ENCODE data around the gene CDC73.
"Not testable (repeated sequence)": the region's sequence is repeated elsewhere in the genome, so short reads cannot be mapped to it uniquely, and the experiment has no call there.

CDC73 gene

DNA sequence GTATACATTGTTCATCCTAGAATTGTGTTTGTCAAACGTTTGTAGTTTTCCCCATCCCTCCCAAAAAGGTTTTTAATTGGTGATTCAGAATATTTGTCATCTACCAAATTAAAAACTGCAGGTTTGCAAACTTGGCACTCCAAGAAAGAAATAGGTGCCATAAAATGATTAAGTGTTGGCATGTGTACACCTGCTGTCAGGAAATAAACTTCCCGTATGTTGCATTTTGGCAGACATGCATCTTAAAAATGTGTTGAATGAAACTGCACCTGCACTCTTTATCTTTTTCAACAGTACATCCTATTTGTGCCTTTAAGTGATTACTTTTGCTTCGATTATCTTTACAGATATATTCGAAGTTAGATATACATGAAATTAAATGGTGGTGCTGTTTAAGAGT lies 57.3 kb downstream of the CDC73 start:
- no peak for DNase-seq (ENCODE audit: low read depth in 2 of 3, low spot score in 1 of 3)

DNA sequence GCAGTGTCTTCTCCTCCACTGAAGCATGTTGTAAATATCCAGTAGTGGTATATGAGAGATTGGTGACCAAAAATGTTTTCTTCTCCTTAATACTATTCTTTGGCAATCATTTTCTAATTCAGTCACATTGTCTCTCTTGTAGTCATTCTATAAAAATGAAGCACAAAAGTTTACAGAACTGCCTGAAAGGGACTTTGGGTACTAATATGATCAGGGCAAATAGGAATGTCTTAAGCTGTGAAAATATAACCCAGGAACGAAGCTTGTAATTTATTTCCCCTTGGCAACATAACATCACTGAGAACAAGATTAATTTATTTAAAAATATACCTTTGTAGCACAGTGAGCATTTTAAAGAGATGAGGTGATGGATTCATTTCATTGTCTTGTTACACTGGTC lies 59.7 kb downstream of the CDC73 start:
- DNase-seq (ENCODE audit: low read depth in 2 of 3, low spot score in 1 of 3) = no peak

DNA sequence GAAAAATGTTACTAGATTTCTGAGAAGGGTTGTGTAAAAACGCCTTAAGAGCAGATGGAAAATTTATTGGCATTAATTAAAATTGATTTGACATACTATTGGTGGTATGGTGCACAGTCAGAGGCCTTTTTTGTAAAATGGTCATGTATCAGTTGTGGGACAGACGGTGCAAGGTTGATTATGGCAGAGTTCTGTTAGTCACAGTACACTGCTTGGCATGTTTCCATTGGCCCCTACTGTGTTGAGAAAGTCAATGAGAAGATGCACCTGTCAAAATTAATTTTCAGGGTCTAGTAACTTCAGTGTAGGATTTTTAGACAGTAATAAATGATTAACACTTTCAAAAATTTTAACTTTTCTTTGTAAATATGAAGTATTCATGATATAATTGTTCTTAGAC lies 60.2 kb downstream of the CDC73 start:
- DNase-seq (ENCODE audit: low read depth in 2 of 3, low spot score in 1 of 3) = no peak

- peak in 1 of 3 donors; percentile 37 for DNase-seq (ENCODE audit: low read depth in 2 of 3, low spot score in 1 of 3)
These were observed 61.3 kb downstream of the CDC73 start for GRCh38 chr1:193183019-193183627.

DNA sequence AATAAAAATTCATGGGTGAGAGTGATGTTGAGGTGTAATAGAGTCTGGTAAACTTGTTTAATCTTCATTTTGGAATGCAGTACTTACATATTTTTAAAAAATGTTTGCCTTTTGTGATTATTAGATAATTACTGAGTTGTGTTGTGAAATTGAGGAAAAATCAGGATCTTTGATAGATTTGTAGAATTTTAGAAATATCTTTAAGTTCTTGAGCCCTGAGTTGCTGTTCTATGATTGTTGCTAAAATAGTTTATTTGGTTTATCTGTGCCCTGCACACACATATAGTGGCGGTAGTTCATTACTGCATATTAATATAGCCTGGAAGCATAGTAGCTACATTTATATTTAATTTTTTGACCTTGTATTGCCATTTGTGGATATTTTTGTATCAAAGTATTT lies 62.9 kb downstream of the CDC73 start:
- DNase-seq (ENCODE audit: low read depth in 2 of 3, low spot score in 1 of 3) = no peak

DNA sequence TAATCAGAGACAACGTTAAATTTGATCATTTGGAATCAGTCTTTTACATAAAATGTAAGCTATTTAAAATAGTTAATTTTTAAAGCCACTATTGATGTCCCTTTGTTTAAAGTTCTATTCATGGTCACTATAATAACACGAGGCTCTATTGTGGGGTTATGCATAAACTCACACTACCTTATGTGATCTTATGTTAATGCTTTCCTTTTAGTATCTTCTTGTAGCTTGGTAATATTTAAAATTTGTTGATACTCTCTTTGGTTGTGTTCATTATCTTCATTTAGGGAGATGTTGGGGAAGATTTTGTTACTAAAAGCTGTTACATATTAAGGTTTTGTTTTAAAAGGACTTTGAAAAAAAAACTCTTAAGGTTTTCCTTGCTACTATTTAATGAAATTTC lies 63.4 kb downstream of the CDC73 start:
- DNase-seq (ENCODE audit: low read depth in 2 of 3, low spot score in 1 of 3) = no peak

- DNase-seq (ENCODE audit: low read depth in 2 of 3, low spot score in 1 of 3) = no peak
These were observed 64.3 kb downstream of the CDC73 start, which contains the start of gene B3GALT2 for GRCh38 chr1:193185901-193186731. TSS of gene B3GALT2 (minus strand) at chr1:193186613. CDS start at chr1:193181562, 5,051 bp downstream.

- no peak for DNase-seq (ENCODE audit: low read depth in 2 of 3, low spot score in 1 of 3)
These were observed 65.3 kb downstream of the CDC73 start for GRCh38 chr1:193187114-193187513.

- not testable (repeated sequence) for DNase-seq (ENCODE audit: low read depth in 2 of 3, low spot score in 1 of 3)
These were observed 67.1 kb downstream of the CDC73 start for GRCh38 chr1:193188915-193189314.

- no peak for DNase-seq (ENCODE audit: low read depth in 2 of 3, low spot score in 1 of 3)
These were observed 67.7 kb downstream of the CDC73 start for GRCh38 chr1:193189442-193190095.

DNA sequence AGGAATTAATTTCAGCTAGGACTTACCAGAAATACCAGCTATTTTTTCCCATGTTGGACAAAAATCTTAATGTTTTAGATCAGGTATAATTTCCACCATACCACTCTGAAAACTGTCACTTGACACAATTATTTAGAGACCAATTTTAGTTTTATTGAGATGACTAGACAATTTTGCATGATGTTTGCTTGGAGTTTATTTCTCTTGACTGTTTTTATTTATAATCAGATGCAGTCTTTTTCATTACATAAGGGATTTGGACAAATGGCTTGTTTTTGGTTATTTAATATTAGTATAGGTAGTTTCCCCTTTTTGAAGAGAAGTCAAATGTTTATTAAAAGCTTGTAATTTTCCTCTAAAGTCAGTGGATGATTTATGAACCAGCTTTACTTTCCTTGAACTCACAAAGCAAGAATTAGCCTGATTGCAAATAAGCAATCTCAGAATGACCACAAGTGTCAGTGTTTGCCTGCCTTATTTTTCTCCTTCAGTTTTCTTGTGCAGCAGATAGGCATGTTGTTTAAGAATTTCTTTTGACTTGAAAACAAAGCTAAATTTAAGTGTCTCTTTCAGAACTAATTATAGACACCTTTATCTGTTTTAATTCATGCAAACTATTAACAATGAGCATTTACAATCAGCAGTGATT lies 68.4 kb downstream of the CDC73 start:
- no peak for DNase-seq (ENCODE audit: low read depth in 2 of 3, low spot score in 1 of 3)

DNA sequence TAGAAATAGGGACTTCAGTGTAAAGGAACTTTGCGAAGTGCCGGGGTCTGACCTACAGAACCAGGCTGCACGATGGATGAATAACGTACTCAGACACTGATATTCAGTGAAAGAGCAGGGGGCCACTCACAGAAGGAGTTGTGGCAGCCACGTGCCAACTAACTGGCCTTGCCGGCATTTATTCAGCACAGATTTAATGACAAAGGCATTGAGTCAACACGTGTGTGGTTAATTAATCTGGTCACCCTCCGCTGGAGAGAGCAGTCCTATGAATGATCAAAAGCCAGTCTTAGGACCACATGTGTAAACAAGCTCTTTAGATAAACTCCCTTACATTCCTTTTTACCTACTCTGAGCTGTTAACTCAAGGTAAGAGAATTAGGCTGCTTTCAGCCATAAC lies 70.8 kb downstream of the CDC73 start:
- no peak for DNase-seq (ENCODE audit: low read depth in 2 of 3, low spot score in 1 of 3)

DNA sequence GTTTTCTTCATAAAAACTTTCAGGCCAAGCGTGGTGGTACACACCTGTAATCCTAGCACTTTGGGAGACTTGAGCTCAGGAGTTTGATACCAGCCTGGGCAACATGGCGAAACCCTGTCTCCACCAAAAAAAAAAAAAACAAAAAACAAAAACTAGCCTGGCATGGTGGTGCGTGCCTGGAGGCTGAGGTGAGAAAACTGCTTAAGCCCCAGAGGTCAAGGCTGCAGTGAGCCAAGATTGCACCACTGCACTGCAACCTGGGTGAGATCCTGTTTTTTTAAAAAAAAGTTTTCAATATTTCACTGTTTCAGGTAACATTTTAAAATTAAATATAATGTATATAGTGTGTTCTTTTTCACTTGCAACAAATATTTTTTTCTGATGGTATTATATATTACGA lies 78.1 kb downstream of the CDC73 start:
- no peak for DNase-seq (ENCODE audit: low read depth in 2 of 3, low spot score in 1 of 3)

GRCh38 chr1:193201021-193201420 lies 79.2 kb downstream of the CDC73 start:
- no peak for DNase-seq (ENCODE audit: low read depth in 2 of 3, low spot score in 1 of 3)

GRCh38 chr1:193210996-193211395 lies 89.2 kb downstream of the CDC73 start:
- DNase-seq (ENCODE audit: low read depth in 2 of 3, low spot score in 1 of 3) = no peak

DNA sequence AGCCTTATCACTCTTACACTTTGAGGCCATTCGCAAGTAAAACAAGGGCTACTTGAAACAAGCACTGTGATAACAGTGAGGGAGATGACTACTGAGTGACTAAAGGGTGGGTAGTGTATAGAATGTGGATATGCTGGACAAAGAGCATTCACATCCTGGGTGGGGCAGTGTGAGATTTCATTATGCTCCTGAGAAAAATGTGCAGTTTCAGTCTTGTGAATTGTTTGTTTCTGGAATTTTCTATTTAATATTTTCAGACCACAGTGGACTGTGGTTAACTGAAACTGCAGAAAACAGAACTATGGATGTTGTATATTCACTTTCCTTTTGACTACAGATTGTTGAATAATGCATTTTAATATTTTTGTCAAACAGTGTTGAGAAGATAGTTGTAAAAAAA lies 89.7 kb downstream of the CDC73 start:
- no peak for DNase-seq (ENCODE audit: low read depth in 2 of 3, low spot score in 1 of 3)

- DNase-seq (ENCODE audit: low read depth in 2 of 3, low spot score in 1 of 3) = no peak
These were observed 90.8 kb downstream of the CDC73 start for GRCh38 chr1:193212637-193213036.

DNA sequence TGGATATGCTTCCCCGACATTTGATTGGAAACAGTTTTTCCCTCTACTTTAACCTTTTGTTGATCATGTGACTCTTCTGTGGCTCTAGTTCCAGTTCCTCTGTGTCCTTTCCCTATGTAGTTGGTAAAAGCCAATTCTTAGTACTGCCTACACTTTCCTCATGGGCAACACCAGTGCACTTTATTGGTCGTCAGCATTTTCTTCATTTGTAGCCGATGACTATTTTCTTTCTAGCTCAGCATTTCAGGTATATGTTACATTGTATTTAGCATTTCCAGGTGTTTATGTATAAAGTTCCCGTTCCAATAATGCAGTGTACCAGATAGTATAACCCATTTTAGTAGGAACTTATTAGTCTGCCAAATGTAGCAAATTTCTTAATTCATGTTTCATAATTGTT lies 92.2 kb downstream of the CDC73 start:
- no peak for DNase-seq (ENCODE audit: low read depth in 2 of 3, low spot score in 1 of 3)

DNA sequence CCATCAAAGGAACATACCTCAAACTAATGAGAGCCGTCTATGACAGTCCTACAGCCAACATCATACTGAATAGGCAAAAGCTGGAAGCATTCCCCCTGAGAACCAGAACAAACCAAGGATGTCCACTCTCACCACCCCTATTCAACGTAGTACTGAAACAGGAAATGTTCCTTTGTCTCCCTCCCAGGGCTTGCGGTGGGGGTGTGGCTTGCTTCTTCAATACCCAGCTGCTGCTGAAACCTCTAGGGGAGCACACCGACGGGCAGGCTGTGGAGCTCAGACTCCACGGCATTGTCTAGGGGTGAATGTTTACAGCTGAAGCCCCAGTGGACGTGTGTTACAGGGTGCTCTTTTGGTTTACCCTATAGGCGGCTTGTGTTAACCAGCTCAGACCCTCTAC lies 95.1 kb downstream of the CDC73 start:
- no peak for DNase-seq (ENCODE audit: low read depth in 2 of 3, low spot score in 1 of 3)

DNA sequence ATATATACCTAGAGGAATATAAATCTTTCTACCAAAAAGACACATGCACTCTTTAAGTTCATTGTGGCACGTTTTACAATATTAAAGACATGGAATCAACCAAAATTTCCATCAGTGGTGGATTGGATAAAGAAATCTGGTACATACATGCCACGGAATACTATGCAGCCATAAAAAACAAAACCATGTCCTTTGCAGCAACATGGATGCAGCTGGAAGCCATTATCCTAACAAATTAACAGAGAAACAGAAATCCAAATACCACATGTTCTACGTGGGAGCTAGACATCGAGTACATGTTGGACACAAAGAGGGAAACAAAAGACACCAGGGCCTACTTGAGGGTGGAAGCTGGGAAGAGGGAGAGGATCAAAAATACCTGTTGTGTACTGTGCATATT lies 97.6 kb downstream of the CDC73 start:
- no peak for DNase-seq (ENCODE audit: low read depth in 2 of 3, low spot score in 1 of 3)

- DNase-seq (ENCODE audit: low read depth in 2 of 3, low spot score in 1 of 3) = no peak
These were observed 99.8 kb downstream of the CDC73 start for GRCh38 chr1:193221651-193222050.

Data from stimulated activated CD4-positive, alpha-beta T cell treated with anti-CD3 and anti-CD28 coated beads, Interleukin-12 subunit alpha, Interleukin-12 subunit beta, amount 100 ng/mL, for 48 hours (primary cell).